HG02610 (cell line): ENCODE results near the gene PICK1.
A peak's percentile ranks its signal among the peaks of the same experiment; 100 is the strongest.

Source experiments
- ATAC-seq: cut with Tn5 transposase; IDR thresholded peaks from one replicate; pipeline ENCODE4 v1.9.1; 2021; ENCODE audit warnings: mild to moderate bottlenecking, moderate library complexity; ENCODE audit not compliant: unreplicated experiment

The PICK1 gene

DNA sequence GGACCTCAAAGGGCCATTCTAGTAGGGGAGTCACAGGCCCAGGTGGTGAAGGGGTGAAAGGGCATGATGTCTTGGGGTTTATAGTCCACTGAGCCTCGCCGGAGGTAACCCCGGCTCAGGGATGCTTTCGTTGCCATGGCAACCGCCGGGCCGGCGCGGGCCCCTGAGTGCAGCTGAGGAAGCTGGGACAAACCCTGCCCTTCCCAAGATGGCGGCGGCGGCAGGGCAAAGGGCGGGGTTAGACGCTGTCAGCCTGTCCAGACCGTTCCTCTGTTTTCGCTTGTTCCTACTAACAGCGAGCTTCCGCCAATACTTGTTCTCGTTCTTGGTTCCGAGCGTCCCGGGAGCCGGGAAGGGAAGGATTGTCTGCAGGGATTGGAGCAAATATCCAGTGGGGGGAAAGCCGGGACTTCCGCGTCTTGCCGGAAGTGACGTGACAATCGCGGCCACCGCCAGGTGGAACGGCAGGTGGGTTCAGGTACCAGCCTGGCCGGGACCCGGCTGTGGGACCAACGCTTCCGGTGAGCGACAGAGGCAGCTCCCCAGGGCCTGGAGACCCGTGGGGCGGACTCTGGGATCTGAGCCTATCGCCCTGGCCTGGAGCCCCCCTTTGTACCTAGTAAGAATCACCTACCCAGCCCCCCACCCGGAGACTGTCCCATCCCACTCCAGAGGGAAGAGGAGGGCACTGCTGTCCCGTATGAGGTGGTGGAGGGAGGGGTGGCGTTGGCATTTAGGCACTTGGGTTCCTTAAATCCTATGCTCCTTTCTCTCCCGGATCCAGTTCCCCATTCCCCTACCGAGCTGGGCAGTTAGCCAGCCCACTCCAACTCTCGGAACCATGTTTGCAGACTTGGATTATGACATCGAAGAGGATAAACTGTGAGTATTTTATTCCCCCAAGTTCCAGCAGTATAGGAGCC, at the start of gene PICK1:
Gene PICK1 (plus strand): TSS at position 436 of the 923 bp plus-strand sequence. CDS start 406 bp downstream, at position 842.
- peak; percentile 57 for ATAC-seq

DNA sequence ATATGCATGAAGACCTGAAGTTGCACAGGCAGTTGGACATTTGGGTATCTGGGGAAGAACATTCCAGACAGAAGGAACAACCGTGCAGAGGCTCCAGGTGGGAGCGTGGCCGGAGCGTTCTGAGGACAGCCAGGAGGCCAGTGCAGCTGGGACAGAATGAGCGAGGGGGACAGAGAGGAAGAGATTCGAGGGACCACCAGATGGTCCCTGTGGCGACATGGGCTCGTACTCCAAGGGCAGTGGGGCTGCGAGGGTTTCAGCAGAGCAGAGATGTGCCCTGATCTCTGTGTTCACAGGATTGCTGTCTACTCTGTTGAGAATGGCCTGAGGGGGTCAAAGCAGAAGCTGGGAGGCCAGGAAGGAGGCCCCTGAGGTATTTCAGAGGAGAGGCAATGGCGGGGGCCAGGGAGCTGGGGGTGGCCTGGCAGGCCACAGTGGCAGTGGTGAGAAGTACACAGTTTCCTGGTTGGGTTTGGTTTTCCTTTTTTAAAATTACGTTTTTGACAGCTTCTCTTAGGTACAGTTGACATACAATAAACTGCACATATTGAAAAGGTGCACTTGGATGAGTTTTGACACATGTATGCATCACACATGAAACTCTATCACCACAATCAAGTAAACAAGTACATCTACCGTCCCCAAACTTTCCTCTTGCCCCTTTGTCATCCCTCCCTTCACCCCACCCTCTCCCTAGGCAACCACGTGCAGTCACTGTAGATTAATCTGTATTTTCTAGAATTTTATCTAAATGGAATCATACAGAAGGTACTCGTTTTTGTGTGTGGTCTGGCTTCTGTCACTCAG, 48.0 kb upstream of the PICK1 start:
- no peak for ATAC-seq

DNA sequence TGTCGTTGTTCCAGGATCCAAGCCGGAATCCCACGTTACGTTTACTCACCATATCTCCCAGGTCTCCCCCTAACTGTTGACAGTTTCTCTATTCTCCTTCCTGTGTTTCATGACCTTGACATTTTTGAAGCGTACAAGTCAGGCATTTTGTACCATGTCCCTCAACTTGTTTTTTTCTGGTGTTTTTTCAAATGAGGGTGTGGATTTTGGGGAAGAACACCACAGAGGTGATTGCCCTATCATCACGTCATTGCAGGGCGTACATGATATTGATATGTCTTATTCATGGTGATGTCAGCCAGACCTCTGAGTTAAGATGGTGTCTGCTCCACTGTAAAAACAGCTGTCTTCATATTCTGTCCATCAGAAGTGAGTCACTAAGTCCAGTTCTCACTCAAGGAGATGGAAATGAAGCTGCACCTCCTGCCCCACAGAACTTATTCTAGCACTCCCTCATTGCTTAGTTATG, 44.6 kb upstream of the PICK1 start:
- no peak for ATAC-seq

DNA sequence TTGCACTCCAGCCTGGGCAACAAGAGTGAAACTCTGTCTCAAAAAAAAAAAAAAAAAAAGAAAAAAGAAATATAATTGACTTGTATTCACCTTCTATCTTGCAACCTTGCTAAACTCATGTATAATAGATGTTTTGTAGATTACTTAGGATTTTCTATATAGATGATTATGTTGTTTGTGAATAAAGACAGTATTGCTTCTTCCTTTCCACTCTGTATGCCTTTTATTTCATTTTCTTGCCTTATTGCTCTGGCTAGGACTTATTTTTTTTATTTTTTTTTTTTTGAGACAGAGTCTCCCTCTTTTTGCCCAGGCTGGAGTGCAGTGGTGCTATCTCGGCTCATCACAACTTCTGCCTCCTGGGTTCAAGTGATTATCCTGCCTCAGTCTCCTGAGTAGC, 43.1 kb upstream of the PICK1 start:
- no peak for ATAC-seq

DNA sequence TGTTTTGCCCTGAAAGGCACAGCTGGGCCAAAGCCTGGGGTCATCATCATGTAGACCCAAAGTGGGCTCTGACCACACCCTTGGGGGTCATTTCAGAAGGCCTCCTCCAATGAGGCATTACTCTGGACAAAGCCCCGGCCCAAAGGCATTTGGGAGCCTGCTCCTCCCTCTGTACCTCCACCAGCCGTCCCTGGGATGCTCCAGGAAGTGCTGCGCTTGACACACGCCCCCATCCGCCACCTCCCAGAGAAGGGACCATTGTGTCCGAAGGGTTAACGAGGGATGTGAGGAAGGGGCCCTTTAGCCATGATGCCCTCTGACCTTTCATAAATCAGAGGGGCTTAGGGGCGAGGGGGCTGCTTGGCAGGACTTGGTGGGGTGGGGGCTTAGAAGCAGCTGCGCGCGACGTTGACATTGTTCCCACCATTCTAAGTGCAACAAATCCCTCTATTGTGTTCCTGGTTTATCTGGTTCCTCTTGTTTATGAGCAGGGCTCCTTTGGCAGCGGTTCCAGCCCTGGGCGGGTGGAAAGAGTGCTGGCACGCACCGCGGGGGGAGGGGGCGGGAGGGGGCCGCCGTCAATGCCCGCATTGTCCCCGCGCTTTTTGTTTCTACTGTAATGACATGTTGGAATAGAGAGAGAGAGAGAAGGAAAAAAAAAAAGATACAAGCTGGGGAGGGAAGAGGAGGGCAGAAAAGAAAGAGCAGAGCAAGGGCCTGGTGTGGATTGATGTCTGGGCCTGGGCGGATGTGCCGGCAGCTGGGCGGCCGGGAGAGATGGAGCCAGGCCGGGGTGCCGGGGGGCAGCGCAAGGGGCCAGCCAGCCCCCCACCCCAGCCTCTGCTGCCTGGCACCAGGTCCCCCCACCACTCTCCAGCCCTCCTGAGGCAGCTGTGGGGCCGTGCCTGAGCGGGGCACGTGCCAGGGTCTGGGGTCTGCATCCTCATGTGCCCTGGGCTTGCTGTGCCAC, 40.7 kb upstream of the PICK1 start:
- ATAC-seq = no peak

DNA sequence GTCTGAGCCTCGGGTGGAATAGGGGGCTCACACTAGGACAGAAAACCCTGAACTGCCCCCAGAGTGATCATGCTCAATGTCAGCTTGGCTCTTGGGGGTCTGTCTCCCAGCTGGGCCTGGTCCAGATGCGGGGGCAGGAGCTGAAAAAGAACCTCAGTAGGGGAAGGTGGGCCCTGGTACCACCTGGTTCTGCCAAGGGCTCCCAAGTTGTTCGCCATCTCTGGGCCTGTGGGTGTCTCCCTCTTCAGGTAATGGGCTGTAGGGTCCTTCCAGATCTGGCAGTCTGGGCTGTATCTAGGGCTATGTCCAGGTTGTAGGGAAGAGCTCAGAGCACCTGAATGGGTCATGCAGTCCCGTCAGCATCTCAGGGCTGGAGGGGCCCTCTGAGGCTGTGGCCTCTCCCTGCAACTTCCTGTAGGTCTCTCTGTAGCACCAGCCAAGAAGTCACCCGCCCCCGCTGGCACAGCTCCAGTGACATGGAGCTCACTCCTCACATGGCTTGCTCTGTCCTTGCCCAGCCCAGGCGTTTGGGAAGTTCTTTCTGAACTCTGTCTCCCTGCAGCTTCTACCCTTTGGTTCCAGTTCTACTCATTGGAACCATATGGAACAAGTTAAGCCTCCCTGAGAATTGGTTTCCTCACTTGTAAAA, 39.8 kb upstream of the PICK1 start:
- no peak for ATAC-seq

DNA sequence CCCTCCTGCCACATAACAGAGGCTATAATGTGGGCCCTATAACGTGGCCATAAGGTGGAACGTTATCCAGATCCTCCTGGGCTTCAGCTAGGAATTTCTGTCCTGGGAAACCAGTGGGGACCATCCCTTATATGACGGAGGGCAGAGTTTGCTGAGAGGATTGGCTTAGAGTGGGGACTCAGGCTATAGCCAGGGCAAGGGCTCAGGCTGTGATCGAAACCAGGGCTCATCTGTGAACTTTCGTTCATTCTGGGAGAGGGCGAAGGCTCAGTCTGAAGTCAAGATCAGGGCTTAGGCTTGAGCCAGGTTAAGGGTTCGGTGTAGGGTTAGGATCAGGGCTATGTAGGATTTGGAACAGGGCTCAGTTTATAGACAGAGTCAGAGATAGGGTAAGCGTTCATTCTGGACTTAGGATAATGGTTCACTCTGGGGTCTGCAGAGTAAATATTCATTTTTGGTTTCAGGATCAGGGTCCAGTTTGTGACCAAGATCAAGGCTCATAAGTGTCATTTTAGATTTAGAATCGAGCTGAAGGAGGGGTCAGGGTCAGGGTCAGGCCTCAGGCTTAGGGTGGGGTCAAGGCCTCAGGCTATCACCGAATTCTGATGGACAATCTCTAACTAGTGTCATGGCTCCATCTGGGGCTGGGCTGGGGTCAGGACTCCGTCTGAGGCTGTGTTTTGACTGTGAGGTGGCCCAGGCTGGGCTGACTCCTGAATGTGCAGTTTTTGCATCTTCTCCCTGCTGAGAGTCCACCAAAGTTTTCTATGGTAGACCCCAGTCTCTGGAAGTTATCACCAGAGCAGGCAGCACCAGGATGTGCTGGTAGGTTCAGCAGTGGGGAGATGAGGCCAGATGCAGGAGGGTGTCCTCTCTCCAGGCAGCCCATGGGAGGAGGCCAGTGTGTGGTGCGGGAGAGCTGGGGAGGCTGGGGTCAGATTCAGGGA, 39.0 kb upstream of the PICK1 start:
- no peak for ATAC-seq

DNA sequence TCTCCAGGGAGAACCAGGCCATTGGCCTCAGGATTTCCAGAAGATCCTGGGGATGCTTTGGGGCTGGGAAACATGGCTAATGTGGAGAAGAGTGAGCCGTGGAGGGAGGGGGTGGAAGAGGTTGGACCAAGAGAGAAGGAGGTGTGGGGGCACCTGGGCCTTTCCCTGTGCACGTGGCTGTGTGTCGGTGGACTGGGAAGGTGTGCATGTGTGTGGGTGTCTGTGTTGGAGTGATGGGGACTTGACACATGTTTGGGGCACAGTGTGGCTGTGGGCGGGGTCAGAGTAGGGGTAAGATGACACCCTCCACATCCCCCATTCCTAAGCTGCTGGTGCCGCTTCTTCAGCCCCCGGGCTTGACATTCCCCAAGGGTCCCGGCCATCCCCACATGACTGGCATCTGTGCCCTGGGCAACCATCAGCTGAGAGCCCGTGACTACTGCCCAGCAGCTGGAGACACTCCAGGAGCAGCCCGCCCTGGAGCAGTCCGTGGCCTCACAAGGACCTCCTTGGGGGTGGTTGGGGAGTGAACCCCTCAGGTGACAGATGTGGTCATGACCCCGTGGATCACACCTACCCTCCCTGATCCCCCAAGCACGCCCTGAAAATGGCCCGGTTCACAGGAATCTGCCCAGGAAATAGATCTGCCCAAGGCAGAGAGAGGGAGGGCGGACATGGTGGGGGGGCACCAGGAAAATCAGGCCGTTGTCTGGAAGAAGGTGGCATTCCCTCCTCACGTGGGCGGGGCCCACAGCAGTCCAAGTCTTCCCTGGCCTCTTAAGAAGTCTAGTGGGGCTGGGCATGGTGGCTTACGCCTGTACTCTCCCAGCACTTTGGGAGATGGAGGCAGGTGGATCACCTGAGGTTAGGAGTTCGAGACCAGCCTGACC, 38.0 kb upstream of the PICK1 start:
- no peak for ATAC-seq

DNA sequence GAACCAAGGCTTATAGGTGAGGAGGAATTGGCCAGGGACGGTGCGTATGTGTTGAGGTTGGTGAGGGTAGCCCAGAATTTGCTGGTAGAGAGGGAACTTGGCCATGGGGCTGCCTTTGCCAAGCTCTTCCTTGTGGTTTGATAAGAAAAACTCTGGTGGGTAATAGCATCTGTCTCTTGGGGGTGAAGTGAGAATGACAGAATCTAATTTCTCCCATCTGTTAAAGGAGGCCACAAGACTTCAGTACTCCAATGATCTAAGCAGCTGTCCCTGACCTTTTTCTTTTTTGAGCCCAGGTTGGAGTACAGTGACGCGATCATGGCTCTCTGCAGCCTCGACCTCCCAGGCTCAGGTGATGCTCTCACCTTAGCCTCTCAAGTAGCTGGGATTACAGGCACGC, 36.0 kb upstream of the PICK1 start:
- no peak for ATAC-seq

DNA sequence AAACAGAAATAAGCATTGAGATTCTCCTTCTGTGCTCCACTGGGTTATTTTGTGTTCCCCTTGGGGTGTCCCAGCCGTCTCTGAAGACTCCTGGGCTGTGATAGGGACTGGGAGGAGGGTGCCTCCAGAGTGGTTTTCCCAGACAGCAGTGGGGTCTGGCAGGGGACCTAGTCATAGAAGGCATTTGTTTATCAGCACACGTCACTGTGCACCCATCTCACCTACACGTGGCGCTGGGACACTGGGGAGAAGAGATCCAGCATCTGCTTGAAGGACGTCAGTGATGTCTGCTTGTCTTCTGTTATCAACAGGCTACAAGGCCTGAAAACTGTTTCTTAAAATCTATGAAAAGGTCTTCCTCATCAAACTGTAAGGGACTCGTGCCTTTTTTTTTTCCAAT, 34.2 kb upstream of the PICK1 start:
- no peak for ATAC-seq

DNA sequence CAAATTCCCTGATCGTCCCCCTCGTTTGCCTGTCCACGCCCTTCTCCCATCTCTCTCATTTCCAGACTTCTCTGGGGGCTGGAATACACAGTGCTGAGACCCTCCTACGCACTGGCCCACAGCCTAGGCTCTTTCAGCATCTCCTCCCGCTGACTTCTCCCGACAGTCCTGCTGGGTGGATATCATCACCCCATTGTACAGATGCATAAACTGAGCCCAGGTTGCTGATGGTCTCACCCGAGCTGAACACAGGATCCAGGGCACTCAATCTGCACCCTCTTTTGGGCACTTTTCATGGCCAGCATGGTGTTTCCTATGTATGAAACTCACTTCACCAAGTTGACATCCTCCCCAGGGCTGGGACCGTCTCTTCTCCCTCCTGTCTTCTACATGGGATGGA, 31.7 kb upstream of the PICK1 start:
- ATAC-seq = no peak

DNA sequence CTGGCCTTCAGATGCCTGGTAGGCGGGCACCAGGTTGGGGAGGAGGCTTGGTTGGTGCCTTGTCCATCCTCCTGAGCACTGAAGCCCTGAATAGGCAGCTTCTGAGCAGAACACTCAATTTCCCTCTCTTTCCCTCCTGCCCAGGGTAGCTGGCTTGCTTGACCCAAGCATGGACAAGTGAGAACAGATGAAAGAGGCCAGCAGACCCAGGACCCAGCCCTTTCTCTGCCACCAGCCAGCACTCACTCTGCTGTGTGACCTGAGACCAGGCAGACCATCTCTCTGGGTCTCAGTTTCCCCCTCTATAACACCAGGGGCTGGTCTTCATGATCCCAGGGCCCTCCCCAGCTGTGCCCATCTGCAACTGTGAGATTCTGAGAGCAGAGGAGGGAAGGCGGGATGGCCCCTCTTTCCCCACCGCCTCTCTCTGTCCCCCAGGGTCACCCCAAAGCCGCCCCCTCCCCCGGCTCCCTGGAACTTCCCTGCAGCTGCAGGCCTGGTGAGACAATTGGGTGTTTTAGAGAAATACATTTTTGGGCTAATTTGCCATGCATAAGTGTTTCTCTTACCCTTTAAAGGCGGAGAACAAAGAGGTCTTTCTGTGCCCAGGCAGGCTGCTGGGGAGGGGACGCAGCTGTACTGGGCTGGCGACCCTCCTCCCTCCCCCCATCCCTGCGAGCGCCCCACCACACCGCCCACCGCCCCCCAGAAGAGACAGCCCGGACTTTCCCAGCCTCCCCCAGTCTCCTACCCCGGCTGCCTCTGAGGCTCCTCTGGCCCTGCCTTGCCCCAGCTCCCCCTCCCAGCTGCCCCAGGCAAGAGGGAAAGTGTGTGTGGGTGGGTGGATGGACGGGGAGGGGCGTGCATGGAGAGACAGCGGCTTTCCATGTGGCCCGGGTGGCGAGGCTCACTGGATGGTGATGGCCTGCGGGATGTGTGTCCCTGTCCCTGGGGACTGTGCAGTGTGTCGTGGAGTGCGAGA, 30.8 kb upstream of the PICK1 start:
- ATAC-seq = no peak

DNA sequence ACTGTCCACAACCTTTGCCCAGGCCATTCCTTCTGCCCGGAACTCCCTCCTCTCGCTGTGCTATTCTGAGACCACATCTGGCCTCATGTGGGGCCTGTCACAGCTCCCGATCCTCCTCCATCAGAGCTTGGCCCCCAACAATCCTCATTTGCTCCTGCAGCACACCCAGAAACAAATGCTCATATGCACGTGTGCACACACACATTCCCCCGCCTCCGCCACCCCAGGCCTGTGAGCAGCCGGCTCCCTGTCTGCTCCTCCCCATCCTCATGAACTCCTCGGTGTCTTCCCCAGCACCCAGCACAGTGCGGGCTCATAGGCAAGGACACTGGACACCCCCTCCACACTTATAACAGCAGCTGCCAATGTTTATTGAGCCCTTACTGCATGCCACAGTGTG, 29.7 kb upstream of the PICK1 start:
- no peak for ATAC-seq

DNA sequence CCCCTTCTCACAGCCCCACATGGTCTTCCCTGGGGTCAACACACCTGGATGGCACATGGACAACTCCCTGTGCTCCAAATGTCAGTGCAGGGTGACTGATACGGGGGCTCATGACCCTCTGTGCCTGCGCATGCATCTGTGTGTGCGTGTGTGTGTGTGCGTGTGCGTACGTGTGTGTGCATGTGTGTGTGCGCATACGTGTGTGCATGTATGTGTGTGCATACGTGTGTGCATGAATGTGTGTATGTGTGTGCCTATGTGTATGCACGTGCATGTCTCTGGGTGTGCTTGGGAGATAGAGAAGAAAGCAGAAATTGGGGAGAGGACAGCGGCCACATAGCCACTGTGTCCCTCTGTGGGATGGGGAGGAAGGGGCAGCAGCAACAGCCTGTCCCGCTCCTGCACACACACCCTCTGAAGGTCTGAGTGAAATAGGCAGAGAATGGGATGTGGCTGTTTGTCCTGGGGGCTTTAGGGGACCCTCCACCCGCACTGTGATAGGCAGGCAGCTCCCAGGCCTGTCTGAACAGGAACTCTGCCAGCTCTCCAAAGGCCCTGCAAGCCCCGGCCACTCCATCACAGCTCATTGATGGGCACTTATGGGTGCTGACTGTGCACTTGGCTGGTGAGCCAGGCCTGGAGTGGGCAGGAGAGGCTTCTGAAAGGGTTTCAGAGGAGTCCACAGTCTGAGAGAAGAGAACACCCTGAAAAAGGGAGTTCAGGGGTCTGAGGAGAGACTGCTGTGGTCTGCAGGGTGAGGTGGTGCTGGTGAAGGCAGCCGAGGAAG, 28.7 kb upstream of the PICK1 start:
- no peak for ATAC-seq

DNA sequence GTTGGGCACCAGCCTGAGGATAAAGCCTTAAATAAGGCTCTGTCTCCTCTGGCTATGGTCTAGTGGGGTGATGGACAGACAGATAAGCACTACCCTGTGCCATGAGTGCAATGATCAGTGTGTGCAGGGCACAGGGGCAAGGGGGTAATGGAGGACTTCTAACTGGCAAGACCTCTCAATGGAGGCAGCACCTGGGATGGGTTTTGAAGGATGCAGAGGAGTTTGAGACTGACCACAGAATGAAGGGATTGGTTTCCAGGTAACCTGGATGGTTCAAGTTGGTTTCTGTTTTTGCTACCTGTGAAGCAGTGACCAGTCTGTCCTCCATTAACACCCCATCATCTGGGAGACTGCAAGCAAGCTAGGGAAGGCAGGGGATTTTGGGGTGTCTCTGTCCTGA, 27.8 kb upstream of the PICK1 start:
- no peak for ATAC-seq

DNA sequence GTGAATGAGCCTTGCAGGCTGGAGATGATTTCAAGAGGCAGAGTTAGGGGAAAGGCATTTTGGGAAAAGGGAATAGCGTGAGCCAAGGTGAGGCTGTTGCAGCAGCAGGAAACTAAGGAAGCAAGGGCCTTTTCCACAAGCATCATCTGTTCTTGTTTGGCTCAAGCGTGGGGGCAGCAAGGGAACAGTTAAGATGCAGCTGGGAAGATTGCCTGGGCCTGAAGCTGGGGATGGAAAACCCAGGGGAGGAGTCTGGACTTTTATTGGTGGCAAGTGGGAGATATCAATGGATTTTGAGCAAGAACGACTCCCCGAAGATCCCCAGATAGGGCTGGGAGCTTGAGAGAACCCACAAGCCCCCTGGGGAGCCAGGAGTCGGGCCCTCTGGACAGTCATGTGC, 27.3 kb upstream of the PICK1 start:
- no peak for ATAC-seq
